Activated CD4-positive, CD25-positive, alpha-beta regulatory T cell (primary cell): ENCODE measurements around the gene SSX3.
"Not testable (repeated sequence)": the region's sequence is repeated elsewhere in the genome, so short reads cannot be mapped to it uniquely, and the experiment has no call there.

ENCODE experiments used
- DNase-seq, 4 experiments: peaks; one replicate each; lab custom pipeline; 2025; lab: John Stamatoyannopoulos, UW

SSX3 gene

GRCh38 chrX:48356315-48357094 lies at the start of gene SSX3:
SSX3 (minus strand) TSS chrX:48356703; CDS start chrX:48355249, 1,454 bp downstream.
- DNase-seq, result not testable (repeated sequence)

- DNase-seq, result not testable (repeated sequence)
Measured at GRCh38 chrX:48397825-48398224, 41.3 kb upstream of the SSX3 start.

- not testable (repeated sequence) for DNase-seq
Measured at GRCh38 chrX:48396931-48397330, 40.4 kb upstream of the SSX3 start.

- DNase-seq, result not testable (repeated sequence)
Measured at GRCh38 chrX:48383239-48383638, 26.7 kb upstream of the SSX3 start, which contains the start of gene SSX4. SSX4 (plus strand) TSS chrX:48383539; CDS start chrX:48384054, 515 bp downstream.

GRCh38 chrX:48370408-48370807 lies 13.9 kb upstream of the SSX3 start:
- DNase-seq, result not testable (repeated sequence)

GRCh38 chrX:48367717-48368408 lies 11.4 kb upstream of the SSX3 start:
- DNase-seq, result not testable (repeated sequence)

- DNase-seq, result not testable (repeated sequence)
Measured at GRCh38 chrX:48359281-48359680, 2.8 kb upstream of the SSX3 start.

GRCh38 chrX:48357681-48358080 lies 1.2 kb upstream of the SSX3 start:
- no peak for DNase-seq

GRCh38 chrX:48346059-48346458 lies 10.4 kb downstream of the SSX3 start:
- not testable (repeated sequence) for DNase-seq

GRCh38 chrX:48313996-48314395 lies 42.5 kb downstream of the SSX3 start:
- DNase-seq, result not testable (repeated sequence)

GRCh38 chrX:48306175-48306574 lies 50.3 kb downstream of the SSX3 start:
- DNase-seq, result no peak
